GM18873 (cell line): ENCODE measurements around the gene NETO1.

Experiments used
- ATAC-seq: cut with Tn5 transposase; IDR thresholded peaks from one replicate; pipeline ENCODE4 v1.9.1; 2021; ENCODE audit warnings: mild to moderate bottlenecking, moderate library complexity, moderate number of reproducible peaks; ENCODE audit not compliant: unreplicated experiment, low FRiP score

NETO1 gene

GRCh38 chr18:72847771-72848170, 20.0 kb downstream of the NETO1 start:
- ATAC-seq = no peak

- no peak for ATAC-seq
These were observed 20.9 kb downstream of the NETO1 start for GRCh38 chr18:72846736-72847533.

GRCh38 chr18:72843743-72844142, 24.0 kb downstream of the NETO1 start:
- ATAC-seq = no peak

GRCh38 chr18:72840109-72840508, 27.7 kb downstream of the NETO1 start:
- ATAC-seq = no peak

GRCh38 chr18:72834731-72835130, 33.1 kb downstream of the NETO1 start:
- ATAC-seq = no peak

GRCh38 chr18:72833471-72833870, 34.3 kb downstream of the NETO1 start:
- no peak for ATAC-seq

- no peak for ATAC-seq
These were observed 37.7 kb downstream of the NETO1 start for GRCh38 chr18:72830109-72830508.

- no peak for ATAC-seq
These were observed 39.2 kb downstream of the NETO1 start for GRCh38 chr18:72828601-72829000.

- ATAC-seq = no peak
These were observed 41.1 kb downstream of the NETO1 start for GRCh38 chr18:72826736-72827135.

- no peak for ATAC-seq
These were observed 44.4 kb downstream of the NETO1 start for GRCh38 chr18:72823345-72823744.

GRCh38 chr18:72822202-72822601, 45.6 kb downstream of the NETO1 start:
- no peak for ATAC-seq

GRCh38 chr18:72820571-72820970, 47.2 kb downstream of the NETO1 start:
- no peak for ATAC-seq

GRCh38 chr18:72819050-72819449, 48.7 kb downstream of the NETO1 start:
- ATAC-seq = no peak

GRCh38 chr18:72811047-72811446, 56.7 kb downstream of the NETO1 start:
- peak; percentile 90 for ATAC-seq

- no peak for ATAC-seq
These were observed 59.1 kb downstream of the NETO1 start for GRCh38 chr18:72808680-72809079.

- no peak for ATAC-seq
These were observed 68.7 kb downstream of the NETO1 start for GRCh38 chr18:72799106-72799505.

GRCh38 chr18:72783530-72783929, 84.3 kb downstream of the NETO1 start:
- ATAC-seq = no peak

GRCh38 chr18:72774914-72775313, 92.9 kb downstream of the NETO1 start:
- ATAC-seq = no peak

- no peak for ATAC-seq
These were observed 94.9 kb downstream of the NETO1 start for GRCh38 chr18:72772916-72773315.

GRCh38 chr18:72768681-72769229, 99.0 kb downstream of the NETO1 start:
- no peak for ATAC-seq

- ATAC-seq = peak; percentile 74
These were observed 105.2 kb downstream of the NETO1 start for GRCh38 chr18:72762515-72763122.

- no peak for ATAC-seq
These were observed 115.6 kb downstream of the NETO1 start for GRCh38 chr18:72752220-72752619.
